ENCODE measurements around the gene EPHA6.

DNA sequence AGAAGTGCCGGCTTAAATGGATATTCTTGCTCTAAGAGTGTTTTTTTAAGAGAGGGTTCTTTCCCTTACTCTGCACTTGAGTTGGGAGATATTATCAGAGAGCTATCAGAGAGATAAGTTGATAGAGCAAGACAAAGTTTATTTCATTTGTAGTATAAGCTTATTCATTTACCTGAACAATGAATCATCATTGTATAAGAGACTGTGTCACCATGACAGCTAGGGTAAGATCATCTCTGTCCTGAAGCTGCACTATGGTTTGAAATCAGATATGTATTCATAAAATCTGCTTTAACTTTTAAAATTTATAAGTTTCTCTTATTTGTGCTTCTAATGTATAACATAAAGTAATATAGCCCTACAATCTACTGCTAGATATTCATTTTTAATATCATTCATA is 822.1 kb downstream of the EPHA6 start:
- TF ChIP-seq POLR2AphosphoS5 (IDR thresholded peaks at IDR 0.05; ENCODE audit: low read depth, low read length) (no peak), POLR2A (IDR thresholded peaks at IDR 0.05; ENCODE audit: low read depth, low read length) (no peak), SPI1 (IDR thresholded peaks at IDR 0.05; ENCODE audit: low read depth, low read length) (no peak)
